Fibroblast of mammary gland (primary cell): ENCODE measurements around the gene LEMD1.
A peak's percentile ranks its signal among the peaks of the same experiment; 100 is the strongest.

Experiments used
- DNase-seq: peaks from one replicate; pipeline ENCODE4 v3.0.0-alpha.2; 2010; ENCODE audit warnings: low read depth
- H3K4me3 ChIP-seq: 2 replicates; pipeline ENCODE4 v1.5.1; 2011; ENCODE audit warnings: low read depth, mild to moderate bottlenecking, low read length, moderate library complexity; ENCODE audit not compliant: control insufficient read depth
- TF ChIP-seq, protein P1 (sequence below): conservative IDR thresholded peaks from 2 replicates; pipeline ENCODE4 v1.5.1; 2011; ENCODE audit warnings: low read depth, low read length, inconsistent platforms; ENCODE audit not compliant: control insufficient read depth, insufficient read depth

LEMD1 gene

DNA sequence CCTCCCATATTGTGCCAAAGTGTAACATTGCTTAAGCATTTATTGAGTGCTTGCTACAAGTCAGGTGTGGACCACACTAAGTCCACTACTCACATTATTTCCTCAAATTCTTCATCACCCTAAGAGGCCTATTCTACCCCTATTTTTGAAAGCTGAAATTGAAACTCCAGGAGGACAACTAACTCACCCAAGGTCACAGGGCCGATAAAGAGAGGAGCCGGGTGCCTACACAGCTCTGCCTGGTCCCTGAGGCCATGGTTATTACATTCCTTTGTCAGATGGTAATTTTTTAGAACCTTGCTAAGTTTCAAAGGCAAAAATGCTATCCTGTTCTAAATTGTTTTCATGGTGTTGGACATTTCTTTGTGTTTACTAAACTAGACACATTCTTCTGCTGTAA is 41.0 kb downstream of the LEMD1 start:
- TF ChIP-seq, protein P1, sequence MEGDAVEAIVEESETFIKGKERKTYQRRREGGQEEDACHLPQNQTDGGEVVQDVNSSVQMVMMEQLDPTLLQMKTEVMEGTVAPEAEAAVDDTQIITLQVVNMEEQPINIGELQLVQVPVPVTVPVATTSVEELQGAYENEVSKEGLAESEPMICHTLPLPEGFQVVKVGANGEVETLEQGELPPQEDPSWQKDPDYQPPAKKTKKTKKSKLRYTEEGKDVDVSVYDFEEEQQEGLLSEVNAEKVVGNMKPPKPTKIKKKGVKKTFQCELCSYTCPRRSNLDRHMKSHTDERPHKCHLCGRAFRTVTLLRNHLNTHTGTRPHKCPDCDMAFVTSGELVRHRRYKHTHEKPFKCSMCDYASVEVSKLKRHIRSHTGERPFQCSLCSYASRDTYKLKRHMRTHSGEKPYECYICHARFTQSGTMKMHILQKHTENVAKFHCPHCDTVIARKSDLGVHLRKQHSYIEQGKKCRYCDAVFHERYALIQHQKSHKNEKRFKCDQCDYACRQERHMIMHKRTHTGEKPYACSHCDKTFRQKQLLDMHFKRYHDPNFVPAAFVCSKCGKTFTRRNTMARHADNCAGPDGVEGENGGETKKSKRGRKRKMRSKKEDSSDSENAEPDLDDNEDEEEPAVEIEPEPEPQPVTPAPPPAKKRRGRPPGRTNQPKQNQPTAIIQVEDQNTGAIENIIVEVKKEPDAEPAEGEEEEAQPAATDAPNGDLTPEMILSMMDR: no peak
- DNase-seq: no peak
- no peak overlapping the region for H3K4me3 ChIP-seq

DNA sequence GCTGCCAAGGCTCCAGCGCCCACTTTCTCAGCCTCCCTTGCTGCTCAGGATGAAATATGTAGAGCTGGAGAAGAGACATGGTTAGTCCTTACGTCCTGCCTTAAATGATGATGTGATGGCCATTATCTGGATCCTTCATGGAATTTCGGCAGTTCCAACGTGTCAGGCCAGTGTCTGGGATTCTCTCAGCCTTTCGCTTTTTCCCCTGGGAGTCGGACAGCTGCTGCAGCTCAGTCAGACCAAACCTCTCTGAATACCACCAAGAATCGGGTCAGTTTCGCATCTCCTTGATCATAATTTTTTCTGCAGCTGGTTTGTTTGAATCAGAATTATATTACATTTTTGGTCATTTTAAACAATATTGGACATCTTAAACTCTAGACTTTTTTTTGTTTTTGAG is 42.8 kb downstream of the LEMD1 start:
- DNase-seq: no peak
- TF ChIP-seq, protein P1: no peak
- no peak overlapping the region for H3K4me3 ChIP-seq

DNA sequence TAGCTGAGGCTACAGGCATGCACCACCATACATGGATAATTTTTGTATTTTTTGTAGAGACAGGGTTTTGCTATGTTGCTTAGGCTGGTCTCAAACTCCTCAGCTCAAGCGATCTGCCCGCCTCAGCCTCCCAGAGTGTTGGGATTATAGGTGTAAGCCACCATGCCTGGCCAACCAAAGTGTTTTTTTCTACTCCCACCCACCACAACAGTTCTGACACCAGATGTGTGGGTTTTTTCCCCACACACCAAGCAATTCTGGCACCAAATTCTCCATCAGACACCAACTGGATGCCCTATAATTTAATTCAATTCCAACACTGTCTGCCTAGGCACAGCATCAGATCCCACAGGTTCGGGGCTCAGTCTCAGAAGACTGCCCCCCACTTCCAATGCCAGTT is 44.5 kb downstream of the LEMD1 start:
- TF ChIP-seq, protein P1: no peak
- DNase-seq: no peak
- H3K4me3 ChIP-seq: no peak overlapping the region

DNA sequence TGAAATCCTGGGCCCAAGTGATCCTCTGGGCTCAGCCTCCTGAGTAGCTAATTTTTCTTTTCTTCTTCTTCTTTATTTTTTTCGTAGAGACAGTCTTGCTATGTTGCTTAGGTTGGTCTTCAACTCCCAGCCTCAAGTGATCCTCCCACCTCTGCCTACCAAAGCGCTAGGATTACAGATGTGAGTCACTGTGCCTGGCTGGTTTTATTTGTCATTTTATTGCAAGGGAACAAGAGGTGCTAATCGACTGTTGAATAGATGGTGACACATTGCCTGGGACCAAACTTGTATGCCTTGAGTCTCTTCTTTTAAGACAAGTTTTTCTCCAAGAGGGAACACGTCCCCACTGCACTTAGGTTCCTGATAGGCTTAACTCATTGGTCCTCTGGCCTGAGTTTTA is 45.1 kb downstream of the LEMD1 start:
- no peak overlapping the region for H3K4me3 ChIP-seq
- peak; percentile 58 for DNase-seq
- TF ChIP-seq, protein P1: no peak

DNA sequence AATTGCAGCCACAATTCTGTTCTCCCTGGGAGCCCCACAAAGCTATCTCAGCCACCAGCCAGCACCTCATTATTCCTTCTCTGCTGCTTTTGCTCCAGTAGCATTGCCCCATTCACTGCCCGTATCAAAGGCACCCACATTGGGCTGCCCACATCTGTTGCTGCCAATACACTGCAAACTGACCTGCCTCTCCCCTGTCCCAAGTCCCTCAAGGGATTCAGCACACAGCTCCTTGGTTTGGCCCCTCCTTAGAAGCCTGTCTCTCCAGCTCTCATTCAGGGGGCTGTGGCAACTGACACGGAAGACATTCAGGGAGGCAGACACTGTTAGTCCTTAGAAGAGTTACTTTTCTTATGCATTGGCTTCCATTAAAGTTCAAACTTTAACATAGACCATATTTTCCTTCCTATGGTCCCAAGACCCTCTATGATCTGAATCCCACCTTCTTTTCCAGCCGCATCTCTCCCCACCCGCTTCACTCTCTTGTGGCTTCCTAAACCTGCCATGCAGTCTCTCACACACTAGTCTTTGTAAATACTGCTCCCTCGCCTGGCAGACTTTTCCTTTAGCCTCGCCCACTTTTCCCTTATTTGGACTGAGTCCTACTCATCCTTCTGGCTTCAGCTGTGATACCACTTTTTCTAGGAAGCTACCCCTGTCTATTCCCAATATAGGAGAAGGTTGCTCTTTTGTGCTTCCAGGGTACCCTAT is 45.9 kb downstream of the LEMD1 start:
- TF ChIP-seq, protein P1: no peak
- no peak overlapping the region for H3K4me3 ChIP-seq
- peak; percentile 68 for DNase-seq

DNA sequence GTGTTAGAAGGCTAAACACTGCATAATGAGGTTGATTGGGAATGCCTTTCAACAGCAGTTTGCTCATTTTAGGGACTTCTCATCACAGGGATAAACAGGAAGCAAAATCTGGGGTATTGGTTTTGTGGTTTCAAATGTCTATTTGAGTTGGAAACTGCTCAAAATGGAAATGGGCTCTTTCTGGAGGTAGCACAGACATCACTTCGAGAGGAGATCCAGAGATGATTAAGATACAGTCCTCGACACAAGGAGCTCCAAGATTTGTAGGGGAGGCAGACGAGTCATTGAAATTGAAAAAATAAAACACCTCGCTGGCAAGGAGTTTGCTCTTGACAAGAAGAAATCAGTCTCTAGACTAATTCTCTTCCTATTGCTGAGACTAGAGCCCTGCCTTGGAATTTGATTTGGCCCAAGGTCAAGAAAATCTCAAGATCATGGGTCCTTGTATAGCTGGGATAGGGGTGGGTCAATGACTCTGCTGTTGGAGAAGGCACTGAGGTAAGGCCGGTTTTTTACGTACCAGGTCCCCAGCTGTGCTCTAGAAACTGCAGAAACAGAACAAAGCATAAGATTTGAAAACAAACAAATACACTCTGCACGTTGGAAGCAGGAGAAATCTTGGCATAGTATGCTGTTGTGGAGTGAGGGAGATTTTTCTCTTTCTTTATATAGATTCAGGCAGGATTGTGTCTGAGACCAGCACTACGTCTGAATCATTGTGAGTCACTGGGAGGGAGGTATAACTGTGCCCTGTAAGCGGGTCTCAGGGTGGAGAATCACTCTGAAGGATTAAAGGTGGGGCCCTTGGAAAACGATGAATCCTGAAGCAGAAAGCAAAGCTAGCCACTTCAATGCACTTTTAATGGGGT is 47.4 kb downstream of the LEMD1 start:
- peak; percentile 86 for DNase-seq
- TF ChIP-seq, protein P1: no peak
- no peak overlapping the region for H3K4me3 ChIP-seq

DNA sequence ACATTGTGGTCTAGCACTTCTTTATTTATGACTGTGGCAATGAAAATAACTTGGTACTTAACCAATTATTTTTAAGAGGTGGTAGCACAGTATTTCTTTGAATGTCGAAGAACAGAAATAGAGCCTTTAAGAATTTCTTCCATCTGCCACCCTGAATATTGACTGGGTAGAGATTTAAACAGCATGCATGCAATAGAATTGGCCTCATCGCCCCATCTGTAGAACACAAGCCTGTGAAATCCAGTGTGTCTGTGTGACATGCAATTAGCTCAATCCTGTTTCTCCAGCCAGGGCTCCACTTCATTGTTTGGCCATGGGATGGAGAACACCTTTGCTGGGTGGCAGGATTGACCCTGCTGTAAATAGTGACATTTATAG is 48.1 kb downstream of the LEMD1 start:
- H3K4me3 ChIP-seq: no peak overlapping the region
- DNase-seq: no peak
- TF ChIP-seq, protein P1: no peak
